GM19099 (cell line): ENCODE data around the gene C1orf21.

ENCODE experiments used
- POLR2A ChIP-seq: IDR thresholded peaks from 3 replicates; pipeline ENCODE4 v1.6.1; 2011; ENCODE audit warnings: low read depth; ENCODE audit not compliant: insufficient read length; ENCODE audit errors: extremely low read depth

The C1orf21 gene

GRCh38 chr1:184380468-184380867 is 6.4 kb upstream of the C1orf21 start:
- no peak for TF ChIP-seq POLR2A

GRCh38 chr1:184383772-184384323 is 3.0 kb upstream of the C1orf21 start:
- no peak for TF ChIP-seq POLR2A

- no peak for TF ChIP-seq POLR2A
These were observed 941 bp upstream of the C1orf21 start for GRCh38 chr1:184385865-184386311.

GRCh38 chr1:184387069-184387475 is 243 bp downstream of the C1orf21 start:
- no peak for TF ChIP-seq POLR2A

- no peak for TF ChIP-seq POLR2A
These were observed 868 bp downstream of the C1orf21 start for GRCh38 chr1:184387476-184388318.

GRCh38 chr1:184388319-184388889 is 1.6 kb downstream of the C1orf21 start:
- TF ChIP-seq POLR2A: no peak

GRCh38 chr1:184388971-184389370 is 2.1 kb downstream of the C1orf21 start:
- TF ChIP-seq POLR2A: no peak

- no peak for TF ChIP-seq POLR2A
These were observed 2.6 kb downstream of the C1orf21 start for GRCh38 chr1:184389446-184389845.

GRCh38 chr1:184390889-184391288 is 4.1 kb downstream of the C1orf21 start:
- TF ChIP-seq POLR2A: no peak

- TF ChIP-seq POLR2A: no peak
These were observed 5.2 kb downstream of the C1orf21 start for GRCh38 chr1:184392067-184392466.

- TF ChIP-seq POLR2A: no peak
These were observed 6.1 kb downstream of the C1orf21 start for GRCh38 chr1:184392779-184393522.

- TF ChIP-seq POLR2A: no peak
These were observed 7.1 kb downstream of the C1orf21 start for GRCh38 chr1:184393962-184394361.

- no peak for TF ChIP-seq POLR2A
These were observed 8.5 kb downstream of the C1orf21 start for GRCh38 chr1:184395370-184395769.

- no peak for TF ChIP-seq POLR2A
These were observed 9.2 kb downstream of the C1orf21 start for GRCh38 chr1:184395937-184396480.

GRCh38 chr1:184399192-184399847 is 12.5 kb downstream of the C1orf21 start:
- no peak for TF ChIP-seq POLR2A
